GM12872 (cell line): ENCODE results near the gene FAF1.

Source experiments
- CTCF ChIP-seq: IDR thresholded peaks from 3 replicates; pipeline ENCODE4 v1.5.1; 2011; ENCODE audit warnings: low read depth, mild to moderate bottlenecking, low read length, moderate library complexity; ENCODE audit not compliant: insufficient read depth

Gene FAF1

GRCh38 chr1:50646526-50646925 lies 313.5 kb downstream of the FAF1 start:
- no peak for TF ChIP-seq CTCF

- no peak for TF ChIP-seq CTCF
Observed at GRCh38 chr1:50645139-50645538, 314.9 kb downstream of the FAF1 start.

GRCh38 chr1:50644447-50645105 lies 315.5 kb downstream of the FAF1 start:
- no peak for TF ChIP-seq CTCF

GRCh38 chr1:50637460-50637859 lies 322.6 kb downstream of the FAF1 start:
- no peak for TF ChIP-seq CTCF

- no peak for TF ChIP-seq CTCF
Observed at GRCh38 chr1:50634251-50634650, 325.8 kb downstream of the FAF1 start.

- no peak for TF ChIP-seq CTCF
Observed at GRCh38 chr1:50633465-50633864, 326.6 kb downstream of the FAF1 start.

GRCh38 chr1:50631161-50631560 lies 328.9 kb downstream of the FAF1 start:
- no peak for TF ChIP-seq CTCF
